GM23248 (cell line): ENCODE measurements around the gene NEMP2.

ENCODE experiments used
- EZH2 ChIP-seq: fragments of 200-600 bp; sonication (generic); IDR thresholded peaks from 2 replicates; pipeline ENCODE4 v1.6.1; 2018; ENCODE audit warnings: antibody characterized with exemption, mild to moderate bottlenecking; ENCODE audit not compliant: insufficient read depth, poor library complexity, severe bottlenecking
- EZH2phosphoT487 ChIP-seq: fragments of 200-600 bp; sonication (generic); IDR thresholded peaks from 2 replicates; pipeline ENCODE4 v1.6.1; 2018; ENCODE audit warnings: antibody characterized with exemption, moderate library complexity, mild to moderate bottlenecking, low read depth; ENCODE audit not compliant: insufficient read depth

- no peak for TF ChIP-seq EZH2
- TF ChIP-seq EZH2phosphoT487, result no peak
These were observed 20.6 kb downstream of the NEMP2 start for GRCh38 chr2:190513877-190514276.
